DOHH2 (cell line): ENCODE measurements around the gene KCNQ1OT1.

Experiments used
- H3F3A ChIP-seq: fragments of 200-600 bp; sonication (generic), shearing (Covaris generic); 2 replicates; pipeline ENCODE4 v1.6.0; 2016; ENCODE audit warnings: antibody characterized with exemption, mild to moderate bottlenecking; ENCODE audit not compliant: control insufficient read depth, insufficient read depth
- H3K27ac ChIP-seq: fragments of 200-600 bp; sonication (generic); 2 replicates; pipeline ENCODE4 v1.5.1; 2014; ENCODE audit warnings: low read depth, mild to moderate bottlenecking, low read length, moderate library complexity
- H3K27me3 ChIP-seq: fragments of 200-600 bp; sonication (generic); 2 replicates; pipeline ENCODE4 v1.6.1; 2014; ENCODE audit warnings: mild to moderate bottlenecking, low read length, mixed read lengths; ENCODE audit not compliant: control insufficient read depth
- H3K36me3 ChIP-seq: fragments of 200-600 bp; sonication (generic); 2 replicates; pipeline ENCODE4 v1.6.1; 2014; ENCODE audit warnings: mild to moderate bottlenecking, low read length, moderate library complexity, mixed read lengths; ENCODE audit not compliant: control insufficient read depth
- H3K4me1 ChIP-seq: fragments of 200-600 bp; sonication (generic); 2 replicates; pipeline ENCODE4 v1.6.1; 2014; ENCODE audit warnings: mild to moderate bottlenecking, low read length, mixed read lengths; ENCODE audit not compliant: control insufficient read depth
- H3K4me2 ChIP-seq: fragments of 200-600 bp; sonication (generic); 2 replicates; pipeline ENCODE4 v1.6.0; 2014; ENCODE audit warnings: mild to moderate bottlenecking, low read length, moderate library complexity
- H3K4me3 ChIP-seq: fragments of 200-600 bp; sonication (generic); 2 replicates; pipeline ENCODE4 v1.5.1; 2014; ENCODE audit warnings: mild to moderate bottlenecking, low read length, mixed read lengths
- H3K79me2 ChIP-seq: fragments of 200-600 bp; sonication (generic); 2 replicates; pipeline ENCODE4 v1.6.1; 2014; ENCODE audit warnings: mild to moderate bottlenecking, low read length, mixed read lengths; ENCODE audit not compliant: control insufficient read depth
- H3K9me2 ChIP-seq: fragments of 200-600 bp; sonication (generic); replicated peaks from 2 replicates; pipeline ENCODE4 v1.6.1; 2014; ENCODE audit warnings: mild to moderate bottlenecking, low read length, mixed read lengths; ENCODE audit not compliant: control insufficient read depth
- H3K9me3 ChIP-seq: fragments of 200-600 bp; sonication (generic); 2 replicates; pipeline ENCODE4 v1.6.1; 2014; ENCODE audit warnings: antibody characterized with exemption, low read length, mixed read lengths; ENCODE audit not compliant: control insufficient read depth, insufficient read depth
- H4K20me1 ChIP-seq: fragments of 200-600 bp; sonication (generic); 2 replicates; pipeline ENCODE4 v1.6.0; 2014; ENCODE audit warnings: low read depth, mild to moderate bottlenecking, antibody characterized with exemption, low read length, moderate library complexity; ENCODE audit not compliant: control insufficient read depth, insufficient read depth
- EZH2phosphoT487 ChIP-seq: fragments of 200-600 bp; sonication (generic); IDR thresholded peaks from 2 replicates; pipeline ENCODE4 v1.6.1; 2017; ENCODE audit warnings: borderline replicate concordance, mild to moderate bottlenecking, antibody characterized with exemption, low read length, moderate library complexity, mixed read lengths
- TF ChIP-seq, protein P1 (sequence below): fragments of 200-600 bp; sonication (generic); IDR thresholded peaks from one replicate; pipeline ENCODE4 v1.5.1; 2014; ENCODE audit warnings: antibody characterized with exemption, mild to moderate bottlenecking, low read depth, low read length; ENCODE audit not compliant: poor library complexity, severe bottlenecking

KCNQ1OT1 gene

DNA sequence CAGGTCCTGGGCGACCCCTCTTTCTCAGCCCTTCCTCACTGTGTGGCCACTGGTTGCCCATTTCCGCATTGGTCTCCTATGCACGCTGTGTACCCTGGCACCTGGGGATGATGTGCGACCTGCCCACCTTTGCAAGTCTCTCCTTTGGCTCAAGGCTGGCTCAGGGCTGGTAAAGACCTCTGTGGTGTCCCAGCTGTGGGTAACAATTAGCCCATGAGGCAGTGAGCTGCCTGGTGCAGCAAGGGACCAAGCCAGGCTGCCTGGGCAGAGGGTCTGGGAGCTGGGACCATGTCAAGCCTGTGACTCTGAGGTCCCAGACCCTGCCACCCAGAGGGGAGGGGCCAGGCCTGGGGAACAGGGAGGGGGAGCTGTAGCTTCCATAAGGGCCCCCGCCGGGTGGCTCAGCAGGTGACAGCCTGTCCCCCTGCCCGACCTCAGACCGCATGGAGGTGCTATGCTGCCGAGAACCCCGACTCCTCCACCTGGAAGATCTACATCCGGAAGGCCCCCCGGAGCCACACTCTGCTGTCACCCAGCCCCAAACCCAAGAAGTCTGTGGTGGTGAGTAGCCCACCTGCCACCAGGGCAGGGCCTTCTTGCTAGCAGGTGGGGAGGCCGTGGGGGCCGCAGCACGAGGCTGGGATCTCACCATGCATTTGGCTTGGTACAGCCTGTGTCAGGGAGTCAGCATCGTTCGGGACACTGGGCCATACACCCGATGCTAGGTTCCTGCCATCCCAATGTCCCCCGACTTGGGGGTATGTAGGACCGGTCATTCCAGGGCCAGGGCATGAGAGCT lies 112.5 kb downstream of the KCNQ1OT1 start:
- H3K79me2 ChIP-seq: no peaks in the 10 kb centered on the region
- H3K4me3 ChIP-seq: no peak overlapping the region
- TF ChIP-seq, protein P1, sequence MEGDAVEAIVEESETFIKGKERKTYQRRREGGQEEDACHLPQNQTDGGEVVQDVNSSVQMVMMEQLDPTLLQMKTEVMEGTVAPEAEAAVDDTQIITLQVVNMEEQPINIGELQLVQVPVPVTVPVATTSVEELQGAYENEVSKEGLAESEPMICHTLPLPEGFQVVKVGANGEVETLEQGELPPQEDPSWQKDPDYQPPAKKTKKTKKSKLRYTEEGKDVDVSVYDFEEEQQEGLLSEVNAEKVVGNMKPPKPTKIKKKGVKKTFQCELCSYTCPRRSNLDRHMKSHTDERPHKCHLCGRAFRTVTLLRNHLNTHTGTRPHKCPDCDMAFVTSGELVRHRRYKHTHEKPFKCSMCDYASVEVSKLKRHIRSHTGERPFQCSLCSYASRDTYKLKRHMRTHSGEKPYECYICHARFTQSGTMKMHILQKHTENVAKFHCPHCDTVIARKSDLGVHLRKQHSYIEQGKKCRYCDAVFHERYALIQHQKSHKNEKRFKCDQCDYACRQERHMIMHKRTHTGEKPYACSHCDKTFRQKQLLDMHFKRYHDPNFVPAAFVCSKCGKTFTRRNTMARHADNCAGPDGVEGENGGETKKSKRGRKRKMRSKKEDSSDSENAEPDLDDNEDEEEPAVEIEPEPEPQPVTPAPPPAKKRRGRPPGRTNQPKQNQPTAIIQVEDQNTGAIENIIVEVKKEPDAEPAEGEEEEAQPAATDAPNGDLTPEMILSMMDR: no peak
- no peaks in the 10 kb centered on the region for H3K9me3 ChIP-seq
- no peaks in the 10 kb centered on the region for H3F3A ChIP-seq
- H3K27me3 ChIP-seq: no peaks in the 10 kb centered on the region
- no peak overlapping the region for H3K27ac ChIP-seq
- no peaks in the 10 kb centered on the region for H3K9me2 ChIP-seq
- no peaks in the 10 kb centered on the region for H3K4me1 ChIP-seq
- no peaks in the 10 kb centered on the region for H4K20me1 ChIP-seq
- H3K36me3 ChIP-seq: no peaks in the 10 kb centered on the region
- no peak overlapping the region for H3K4me2 ChIP-seq

DNA sequence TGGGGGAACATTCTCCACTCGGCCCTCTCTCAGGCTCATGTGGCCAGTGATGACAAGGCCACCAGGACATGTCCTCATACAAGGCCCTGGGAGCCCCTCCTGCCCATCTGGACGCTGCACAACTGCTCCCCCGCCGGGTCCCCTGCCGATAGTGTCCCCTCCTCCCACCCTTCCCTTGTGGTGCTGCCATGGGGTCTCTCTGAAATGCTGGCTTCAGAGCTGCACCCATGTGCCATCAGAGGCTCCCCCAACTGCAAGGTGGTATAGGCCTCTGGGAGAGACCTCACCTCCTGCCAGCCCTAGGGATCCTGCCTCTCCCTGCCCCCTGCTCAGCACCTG lies 113.0 kb downstream of the KCNQ1OT1 start:
- Histone ChIP-seq H3K9me2 (no peaks in the 10 kb centered on the region), H3K4me2 (no peak overlapping the region), H3K9me3 (no peaks in the 10 kb centered on the region), H3K36me3 (no peaks in the 10 kb centered on the region), H3K27ac (no peak overlapping the region), H4K20me1 (no peaks in the 10 kb centered on the region), H3K4me3 (no peak overlapping the region), H3K79me2 (no peaks in the 10 kb centered on the region), H3K4me1 (no peaks in the 10 kb centered on the region), H3K27me3 (no peaks in the 10 kb centered on the region), H3F3A (no peaks in the 10 kb centered on the region)
- TF ChIP-seq, protein P1: no peak
- TF ChIP-seq EZH2phosphoT487: no peak

DNA sequence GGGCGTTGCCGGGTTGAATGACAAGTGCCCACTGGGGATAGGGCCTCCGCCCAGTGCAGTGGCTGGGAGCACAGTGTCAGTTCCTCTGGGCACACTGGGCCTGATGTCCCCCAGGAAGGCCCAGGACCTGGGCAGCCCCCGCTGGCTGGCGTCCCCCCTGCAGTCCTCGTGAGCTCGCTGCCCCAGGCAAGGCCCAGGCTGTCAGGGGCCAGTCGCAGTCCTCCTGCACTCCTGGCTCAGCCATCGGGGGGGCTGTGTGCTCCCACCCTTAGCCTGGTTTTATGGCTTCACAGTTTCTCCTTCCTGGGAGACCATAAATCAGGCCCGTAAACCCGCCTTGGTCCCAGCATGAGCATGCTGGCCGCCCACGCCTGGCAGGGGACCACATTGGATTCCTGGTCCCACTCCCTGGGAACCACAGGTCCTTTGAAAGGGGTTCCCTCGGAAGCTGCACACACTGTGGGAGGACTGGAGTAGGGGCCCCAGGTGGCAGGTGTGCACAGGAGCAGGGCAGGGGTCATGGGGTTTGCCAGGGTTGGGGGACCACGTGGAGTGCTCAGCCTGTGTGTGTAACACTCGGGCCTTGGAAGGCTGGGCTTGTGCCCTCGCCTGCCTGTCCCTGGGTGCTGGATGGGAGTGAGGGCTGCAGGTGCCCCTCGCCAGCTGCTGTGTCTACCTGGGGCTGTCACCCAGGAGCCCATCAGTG lies 113.6 kb downstream of the KCNQ1OT1 start:
- Histone ChIP-seq H3K4me2 (no peak overlapping the region), H3K27me3 (no peaks in the 10 kb centered on the region), H3K4me1 (no peaks in the 10 kb centered on the region), H3K79me2 (no peaks in the 10 kb centered on the region), H3F3A (no peaks in the 10 kb centered on the region), H4K20me1 (no peaks in the 10 kb centered on the region), H3K27ac (no peak overlapping the region), H3K4me3 (no peak overlapping the region), H3K9me3 (no peaks in the 10 kb centered on the region), H3K9me2 (no peaks in the 10 kb centered on the region), H3K36me3 (no peaks in the 10 kb centered on the region)
- no peak for TF ChIP-seq EZH2phosphoT487
- TF ChIP-seq, protein P1: no peak
